ENCODE results near the gene TSKU.
A peak's percentile ranks its signal among the peaks of the same experiment; 100 is the strongest.
"Not testable (repeated sequence)": the region's sequence is repeated elsewhere in the genome, so short reads cannot be mapped to it uniquely, and the experiment has no call there.

The TSKU gene

GRCh38 chr11:76803811-76804600 is 20.9 kb downstream of the TSKU start:
- DNase-seq = no peak

- no peak for DNase-seq
Observed at GRCh38 chr11:76805206-76805913, 22.2 kb downstream of the TSKU start.

GRCh38 chr11:76806131-76806530 is 23.0 kb downstream of the TSKU start:
- no peak for DNase-seq

- DNase-seq = no peak
Observed at GRCh38 chr11:76806608-76807205, 23.6 kb downstream of the TSKU start.

- peak; percentile 17 for DNase-seq
Observed at GRCh38 chr11:76807206-76807875, 24.2 kb downstream of the TSKU start.

GRCh38 chr11:76808171-76808570 is 25.0 kb downstream of the TSKU start:
- no peak for DNase-seq

GRCh38 chr11:76808996-76809395 is 25.8 kb downstream of the TSKU start:
- no peak for DNase-seq

GRCh38 chr11:76810151-76810853 is 27.1 kb downstream of the TSKU start:
- no peak for DNase-seq

- no peak for DNase-seq
Observed at GRCh38 chr11:76811259-76811658, 28.1 kb downstream of the TSKU start.

GRCh38 chr11:76814414-76814813 is 31.3 kb downstream of the TSKU start:
- DNase-seq = no peak

- not testable (repeated sequence) for DNase-seq
Observed at GRCh38 chr11:76815678-76816077, 32.5 kb downstream of the TSKU start.

GRCh38 chr11:76820184-76820566 is 37.0 kb downstream of the TSKU start:
- DNase-seq = no peak

- DNase-seq = not testable (repeated sequence)
Observed at GRCh38 chr11:76821396-76821795, 38.2 kb downstream of the TSKU start.

- DNase-seq = no peak
Observed at GRCh38 chr11:76822406-76822805, 39.2 kb downstream of the TSKU start.

- DNase-seq = no peak
Observed at GRCh38 chr11:76823481-76824028, 40.4 kb downstream of the TSKU start.

- DNase-seq = no peak
Observed at GRCh38 chr11:76824083-76824939, 41.2 kb downstream of the TSKU start.

GRCh38 chr11:76824980-76825725 is 42.0 kb downstream of the TSKU start:
- DNase-seq = no peak

GRCh38 chr11:76825726-76826396 is 42.7 kb downstream of the TSKU start:
- no peak for DNase-seq

- DNase-seq = not testable (repeated sequence)
Observed at GRCh38 chr11:76826508-76826907, 43.4 kb downstream of the TSKU start.

- DNase-seq = not testable (repeated sequence)
Observed at GRCh38 chr11:76827005-76827404, 43.8 kb downstream of the TSKU start.

Measured in DMS153 (cell line).